ENCODE measurements around the gene KIF3B.
"Not testable (repeated sequence)": the region's sequence is repeated elsewhere in the genome, so short reads cannot be mapped to it uniquely, and the experiment has no call there.

Gene KIF3B

GRCh38 chr20:32333181-32333987 lies 55.9 kb downstream of the KIF3B start:
- no peak for DNase-seq

- no peak for DNase-seq
Measured at GRCh38 chr20:32333988-32334885, 56.8 kb downstream of the KIF3B start.

GRCh38 chr20:32336918-32337347 lies 59.5 kb downstream of the KIF3B start:
- peak; percentile 24 for DNase-seq

GRCh38 chr20:32337937-32338661 lies 60.6 kb downstream of the KIF3B start:
- DNase-seq, result no peak

GRCh38 chr20:32338665-32339064 lies 61.2 kb downstream of the KIF3B start:
- DNase-seq, result no peak

- DNase-seq, result no peak
Measured at GRCh38 chr20:32339116-32339515, 61.7 kb downstream of the KIF3B start.

GRCh38 chr20:32341053-32341452 lies 63.6 kb downstream of the KIF3B start:
- DNase-seq, result not testable (repeated sequence)

GRCh38 chr20:32343439-32343838 lies 66.0 kb downstream of the KIF3B start:
- DNase-seq, result no peak

- DNase-seq, result no peak
Measured at GRCh38 chr20:32344835-32345506, 67.5 kb downstream of the KIF3B start.

- no peak for DNase-seq
Measured at GRCh38 chr20:32348207-32348606, 70.8 kb downstream of the KIF3B start.

- no peak for DNase-seq
Measured at GRCh38 chr20:32350421-32350820, 73.0 kb downstream of the KIF3B start.

GRCh38 chr20:32352121-32352720 lies 74.8 kb downstream of the KIF3B start:
- no peak for DNase-seq

GRCh38 chr20:32353848-32354496 lies 76.5 kb downstream of the KIF3B start:
- no peak for DNase-seq

- no peak for DNase-seq
Measured at GRCh38 chr20:32354592-32355416, 77.4 kb downstream of the KIF3B start.

- no peak for DNase-seq
Measured at GRCh38 chr20:32355417-32355841, 78.0 kb downstream of the KIF3B start.

- not testable (repeated sequence) for DNase-seq
Measured at GRCh38 chr20:32355907-32356621, 78.6 kb downstream of the KIF3B start.

- DNase-seq, result no peak
Measured at GRCh38 chr20:32356622-32357374, 79.3 kb downstream of the KIF3B start.

- DNase-seq, result no peak
Measured at GRCh38 chr20:32357375-32357868, 80.0 kb downstream of the KIF3B start.

Data from NCI-H1694 (cell line).